NCI-H2029 treated with DMSO at 0.1 percent for 48 hours (cell line): ENCODE measurements around the gene ULBP3.
"Not testable (repeated sequence)": the region's sequence is repeated elsewhere in the genome, so short reads cannot be mapped to it uniquely, and the experiment has no call there.

ENCODE experiments used
- DNase-seq: peaks from one replicate; lab custom pipeline; 2025; lab: John Stamatoyannopoulos, UW

Gene ULBP3

DNA sequence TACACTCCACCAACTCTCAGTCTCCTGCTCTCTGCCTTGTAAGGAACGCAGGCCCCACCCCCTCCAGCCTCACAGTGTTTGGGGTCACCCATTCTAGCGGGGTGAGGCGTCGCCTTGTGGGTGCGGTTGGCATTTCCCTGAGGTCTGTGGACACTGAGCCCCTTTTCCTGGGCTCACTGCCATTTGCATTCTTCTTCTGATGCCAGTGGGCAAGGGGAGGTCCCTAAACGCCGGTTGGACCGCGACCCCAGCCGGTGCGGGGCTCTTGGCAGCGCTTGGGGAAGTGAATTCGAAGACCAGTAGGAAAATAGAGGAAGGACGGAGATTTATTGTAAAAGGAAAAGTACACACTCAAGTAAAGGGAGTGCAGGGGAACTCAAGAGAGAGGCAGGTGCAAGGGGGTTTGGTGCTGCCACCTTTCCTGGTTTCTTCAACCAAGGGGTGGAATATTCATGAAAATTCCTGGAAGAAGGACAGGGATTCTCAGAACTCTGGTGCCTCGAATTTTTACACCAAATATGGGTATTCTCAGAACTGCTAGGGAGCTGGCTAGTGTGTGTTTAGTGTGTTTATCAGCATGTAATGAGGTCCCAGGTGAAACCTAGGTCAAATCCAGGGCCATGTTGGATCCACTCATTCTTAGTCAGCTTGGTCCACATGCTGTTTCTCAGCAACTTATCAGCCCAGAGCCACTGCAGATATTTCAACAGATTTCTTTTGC lies 53.5 kb downstream of the ULBP3 start:
- DNase-seq = not testable (repeated sequence)

DNA sequence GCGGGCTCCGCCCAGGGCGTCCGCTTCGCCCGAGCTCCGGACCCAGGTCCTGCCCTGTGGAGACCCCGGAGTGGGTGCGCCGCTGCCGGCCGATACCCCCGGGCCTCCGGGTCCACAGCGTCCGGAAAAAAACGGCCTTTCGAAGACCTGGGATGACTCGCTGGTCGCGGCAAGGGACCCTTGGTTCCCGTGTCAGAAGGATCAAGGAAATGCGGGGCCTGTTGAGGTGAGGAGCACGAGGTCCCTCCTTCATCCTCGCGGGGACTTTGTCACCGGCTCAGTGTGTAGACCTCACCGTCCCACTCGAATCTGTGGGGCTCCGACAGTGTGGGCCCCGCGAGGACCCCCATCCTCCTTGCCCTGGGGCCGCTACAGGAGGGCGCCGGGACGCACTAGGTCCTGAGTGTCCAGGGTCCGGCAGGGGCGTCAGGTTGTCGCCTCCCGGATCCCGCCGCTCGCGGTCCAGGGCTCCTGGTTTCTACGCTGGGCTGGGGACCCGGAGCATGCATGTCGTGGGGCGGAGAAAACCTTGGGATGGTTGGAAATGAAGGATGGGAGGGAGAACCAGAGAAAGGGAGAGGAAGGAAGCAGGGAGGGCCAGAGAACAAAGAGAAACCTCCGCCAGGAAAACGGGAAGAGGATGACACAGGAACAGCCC lies 54.2 kb downstream of the ULBP3 start:
- DNase-seq = not testable (repeated sequence)

DNA sequence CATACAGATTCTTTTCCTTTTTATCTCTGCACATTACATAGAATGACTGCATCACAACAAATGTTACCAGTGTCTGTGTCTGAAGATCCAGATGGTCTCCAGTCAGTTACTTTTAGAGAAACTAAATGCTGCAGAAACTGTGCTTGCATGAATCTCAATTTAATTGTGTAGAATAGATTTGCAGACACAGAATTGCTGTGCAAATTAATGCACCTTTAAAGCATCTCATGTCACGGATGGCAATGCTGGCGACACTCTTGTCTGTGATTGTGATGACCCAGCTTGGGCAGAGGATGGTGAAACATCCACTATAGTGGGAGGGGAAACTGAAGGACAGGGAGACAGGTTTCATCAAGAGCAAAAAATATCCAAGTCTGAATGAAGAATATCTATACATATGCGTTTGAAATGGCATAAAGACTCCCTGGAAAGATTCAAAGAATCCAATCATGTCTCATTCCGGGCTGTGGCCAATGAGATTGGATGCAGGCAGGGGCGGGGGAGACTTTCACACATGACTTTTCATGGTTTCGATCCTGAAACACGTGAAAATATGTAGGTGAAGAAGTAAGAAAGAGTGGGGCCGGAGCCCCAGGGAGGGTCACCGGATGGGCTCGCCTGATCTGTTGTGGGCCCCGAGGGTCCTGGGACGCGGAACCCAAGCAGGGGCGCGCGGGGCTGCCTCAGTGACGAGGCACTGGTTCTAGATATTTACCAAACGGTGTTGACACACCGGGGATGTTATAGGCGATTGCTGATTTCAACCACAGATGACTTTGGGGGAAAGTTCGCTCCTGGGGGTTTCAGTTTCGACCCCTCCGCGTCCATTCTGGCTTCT lies 54.9 kb downstream of the ULBP3 start:
- DNase-seq = not testable (repeated sequence)

DNA sequence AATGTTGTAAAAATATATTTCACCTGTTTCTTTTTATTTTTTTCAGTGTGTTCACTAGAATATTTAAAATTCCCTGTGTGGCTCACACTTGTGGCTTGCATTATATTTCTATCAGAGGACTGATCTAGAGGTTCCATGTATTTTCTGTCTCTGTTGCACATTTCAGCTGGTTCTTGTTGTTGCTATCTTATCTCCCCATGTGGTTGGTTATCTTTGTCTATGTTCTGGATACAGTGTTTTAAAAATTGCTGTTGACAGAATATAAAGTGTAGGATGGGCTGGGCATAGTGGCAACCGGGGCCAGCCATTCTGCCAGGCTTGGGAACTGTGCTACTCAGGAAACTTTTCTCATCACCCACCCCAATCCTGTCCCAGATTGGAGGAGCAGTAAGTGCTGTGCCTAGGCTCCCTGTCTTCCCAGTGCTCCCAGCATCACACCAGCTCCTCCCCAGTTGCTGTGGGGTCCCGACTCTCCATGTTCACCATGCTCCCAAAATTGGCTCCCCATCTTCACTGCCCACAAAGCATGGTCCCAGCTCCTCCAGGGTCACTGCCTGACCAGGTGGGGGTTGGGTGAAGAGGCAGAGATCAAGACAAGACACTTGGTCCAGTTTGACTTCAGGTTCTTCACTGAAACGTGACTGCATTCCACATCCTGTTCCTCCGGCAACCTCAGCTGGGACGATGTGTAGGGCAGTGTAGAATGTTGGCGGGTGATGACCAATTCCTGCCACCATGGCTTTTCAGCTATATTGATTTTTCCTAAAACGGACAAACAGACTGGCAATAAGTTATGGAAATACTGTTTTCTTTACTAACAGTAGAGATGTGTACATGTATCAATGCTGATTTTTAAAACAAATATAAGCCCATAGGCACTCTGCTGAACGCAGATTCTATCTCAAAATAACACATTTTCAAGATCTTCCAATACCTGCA lies 55.8 kb downstream of the ULBP3 start:
- DNase-seq = not testable (repeated sequence)
